Vagina (tissue), 2 donors: ENCODE data around the gene KCNH5. TPM values are rescaled to one million over a fixed set of nuclear protein-coding genes. Genes with fewer than 3 reads are reported as not detected.

Experiments
- DNase-seq, 2 donors: peaks; one replicate each; pipeline ENCODE4 v3.0.0-alpha.2; 2017; ENCODE audit errors: extremely low spot score in 2 of 2
- H3K27ac ChIP-seq: fragments of 200-600 bp; sonication (generic); one replicate; pipeline ENCODE4 v1.5.1; 2019
- H3K27me3 ChIP-seq: fragments of 200-600 bp; sonication (generic); one replicate; pipeline ENCODE4 v1.5.1; 2019
- H3K36me3 ChIP-seq, 2 donors: fragments of 200-600 bp; sonication (generic); one replicate each; pipeline ENCODE4 v1.5.1; 2017 to 2019
- H3K4me1 ChIP-seq: fragments of 200-600 bp; sonication (generic); one replicate; pipeline ENCODE4 v1.5.1; 2019
- H3K4me3 ChIP-seq, 2 donors: fragments of 200-600 bp; sonication (generic); 1 replicate in 1 of 2; 2 replicates in 1 of 2; pipeline ENCODE4 v1.5.1; 2016 to 2019
- H3K9me3 ChIP-seq: fragments of 200-600 bp; sonication (generic); one replicate; pipeline ENCODE4 v1.5.1; 2019
- POLR2A ChIP-seq, 2 donors: fragments of 450-650 bp; IDR thresholded peaks; one replicate each; pipeline ENCODE4 v1.6.1; 2017; ENCODE audit warnings: antibody characterized with exemption in 2 of 2, mild to moderate bottlenecking in 2 of 2, moderate library complexity in 2 of 2
- POLR2AphosphoS5 ChIP-seq, 2 donors: sonication (generic); formaldehyde crosslinking; IDR thresholded peaks; one replicate each; pipeline ENCODE4 v1.9.0; 2017; ENCODE audit warnings: antibody characterized with exemption in 2 of 2, mild to moderate bottlenecking in 2 of 2, low read depth in 1 of 2; ENCODE audit not compliant: insufficient read depth in 1 of 2
- intact Hi-C: fragments of 100-400 bp; cut with DNase I; formaldehyde crosslinking; loops from one replicate; pipeline ENCODE4 v1.15.1; 2023
- total RNA-seq: library from RNA; depleted of rRNA; stranded (reverse); fragments of >200 nt; gene quantifications from one replicate; pipeline ENCODE4 v1.2.3, GENCODE V29; 2016
- TF ChIP-seq, protein P1 (sequence below), 3 experiments: fragments of 450-650 bp in 2 of 3; fragments of 200-600 bp in 1 of 3; sonication (generic) in 1 of 3; IDR thresholded peaks; one replicate each; pipeline ENCODE4 v1.5.1; 2017 to 2019; ENCODE audit warnings: antibody characterized with exemption in 3 of 3, mild to moderate bottlenecking in 2 of 3, moderate library complexity in 2 of 3

The KCNH5 gene
- total RNA-seq, 1 donor from 2014 or later, result 0.49 TPM

DNA sequence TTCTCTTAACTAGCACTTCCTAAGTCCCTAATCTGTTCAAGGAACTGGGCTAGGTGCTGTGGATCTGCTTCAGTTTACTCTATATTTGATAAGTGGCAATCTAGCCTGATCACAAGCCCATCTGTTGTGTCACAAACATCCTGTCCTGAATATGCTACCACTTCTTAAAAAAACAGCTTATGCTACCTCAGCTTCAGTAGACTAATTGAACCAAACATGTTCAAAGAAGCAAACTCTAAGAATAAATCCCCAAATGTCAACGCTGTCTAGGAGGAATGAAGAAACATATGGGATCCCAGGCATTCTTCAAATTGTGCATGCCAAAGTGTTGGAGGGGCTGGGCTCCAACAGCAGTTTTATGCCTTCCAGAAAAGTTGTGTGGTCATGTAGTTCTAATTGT lies 10.4 kb upstream of the KCNH5 start:
- H3K27me3 ChIP-seq, result no peaks in the 10 kb centered on the region
- H3K27ac ChIP-seq, result no peak overlapping the region
- H3K4me1 ChIP-seq, result no peaks in the 10 kb centered on the region
- H3K9me3 ChIP-seq, result no peaks in the 10 kb centered on the region
- no peaks in the 10 kb centered on the region for H3K36me3 ChIP-seq
- DNase-seq, result no peak
- no peak overlapping the region for H3K4me3 ChIP-seq
- intact Hi-C loops, result no loop called here
- TF ChIP-seq POLR2AphosphoS5 (IDR thresholded peaks at IDR 0.05; ENCODE audit: insufficient read depth in 1 of 2, low read depth in 1 of 2), result no peak
- no peak for TF ChIP-seq POLR2A (IDR thresholded peaks at IDR 0.05)
- TF ChIP-seq, protein P1, sequence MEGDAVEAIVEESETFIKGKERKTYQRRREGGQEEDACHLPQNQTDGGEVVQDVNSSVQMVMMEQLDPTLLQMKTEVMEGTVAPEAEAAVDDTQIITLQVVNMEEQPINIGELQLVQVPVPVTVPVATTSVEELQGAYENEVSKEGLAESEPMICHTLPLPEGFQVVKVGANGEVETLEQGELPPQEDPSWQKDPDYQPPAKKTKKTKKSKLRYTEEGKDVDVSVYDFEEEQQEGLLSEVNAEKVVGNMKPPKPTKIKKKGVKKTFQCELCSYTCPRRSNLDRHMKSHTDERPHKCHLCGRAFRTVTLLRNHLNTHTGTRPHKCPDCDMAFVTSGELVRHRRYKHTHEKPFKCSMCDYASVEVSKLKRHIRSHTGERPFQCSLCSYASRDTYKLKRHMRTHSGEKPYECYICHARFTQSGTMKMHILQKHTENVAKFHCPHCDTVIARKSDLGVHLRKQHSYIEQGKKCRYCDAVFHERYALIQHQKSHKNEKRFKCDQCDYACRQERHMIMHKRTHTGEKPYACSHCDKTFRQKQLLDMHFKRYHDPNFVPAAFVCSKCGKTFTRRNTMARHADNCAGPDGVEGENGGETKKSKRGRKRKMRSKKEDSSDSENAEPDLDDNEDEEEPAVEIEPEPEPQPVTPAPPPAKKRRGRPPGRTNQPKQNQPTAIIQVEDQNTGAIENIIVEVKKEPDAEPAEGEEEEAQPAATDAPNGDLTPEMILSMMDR (IDR thresholded peaks at IDR 0.05), result no peak

DNA sequence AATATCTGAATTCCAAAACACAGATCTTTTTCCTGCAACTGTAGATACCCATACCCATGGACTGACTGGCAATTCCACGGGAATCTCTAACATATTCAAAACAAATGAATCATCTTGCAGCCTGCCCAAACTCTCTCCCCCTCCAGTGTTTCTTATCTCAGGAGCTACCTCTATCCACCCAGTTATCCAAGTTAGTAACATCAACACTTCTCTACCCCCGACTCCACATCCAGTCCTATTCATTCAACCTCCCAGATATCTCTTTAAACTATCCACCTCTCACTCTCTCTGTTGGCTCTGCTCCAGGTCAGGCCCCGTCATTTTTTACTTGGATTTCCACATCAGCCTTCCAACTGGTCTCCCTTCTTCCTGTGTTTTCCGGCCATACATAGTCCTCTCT lies 6.7 kb upstream of the KCNH5 start:
- H3K4me1 ChIP-seq, result no peaks in the 10 kb centered on the region
- no peaks in the 10 kb centered on the region for H3K36me3 ChIP-seq
- intact Hi-C loops, result no loop called here
- no peak for DNase-seq
- H3K27ac ChIP-seq, result no peak overlapping the region
- H3K27me3 ChIP-seq, result no peaks in the 10 kb centered on the region
- TF ChIP-seq POLR2A (IDR thresholded peaks at IDR 0.05) (no peak), POLR2AphosphoS5 (IDR thresholded peaks at IDR 0.05; ENCODE audit: insufficient read depth in 1 of 2, low read depth in 1 of 2) (no peak)
- TF ChIP-seq, protein P1 (IDR thresholded peaks at IDR 0.05), result no peak
- H3K9me3 ChIP-seq, result no peaks in the 10 kb centered on the region
- H3K4me3 ChIP-seq, result no peak overlapping the region

DNA sequence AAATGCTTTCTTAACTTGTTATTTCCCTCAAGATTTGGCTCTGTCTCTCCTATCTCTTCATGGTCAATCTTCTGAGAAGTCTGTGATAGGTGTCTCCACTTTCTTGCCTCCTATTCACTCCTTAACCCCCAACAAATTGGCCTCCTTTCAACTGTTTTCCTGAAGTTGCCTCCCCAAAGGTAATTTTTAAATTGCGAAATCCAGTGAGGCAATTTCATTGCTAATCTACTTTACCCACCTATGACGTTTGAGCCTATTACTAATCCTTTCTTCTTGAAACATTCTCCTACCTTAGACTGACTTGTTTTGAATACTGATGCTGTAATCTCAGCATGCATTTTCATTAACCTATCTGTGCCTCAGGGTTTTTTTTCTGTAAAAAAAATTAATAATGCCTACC lies 6.0 kb upstream of the KCNH5 start:
- no peaks in the 10 kb centered on the region for H3K9me3 ChIP-seq
- TF ChIP-seq POLR2AphosphoS5 (IDR thresholded peaks at IDR 0.05; ENCODE audit: insufficient read depth in 1 of 2, low read depth in 1 of 2), result no peak
- TF ChIP-seq, protein P1 (IDR thresholded peaks at IDR 0.05), result no peak
- TF ChIP-seq POLR2A (IDR thresholded peaks at IDR 0.05), result no peak
- intact Hi-C loops, result no loop called here

DNA sequence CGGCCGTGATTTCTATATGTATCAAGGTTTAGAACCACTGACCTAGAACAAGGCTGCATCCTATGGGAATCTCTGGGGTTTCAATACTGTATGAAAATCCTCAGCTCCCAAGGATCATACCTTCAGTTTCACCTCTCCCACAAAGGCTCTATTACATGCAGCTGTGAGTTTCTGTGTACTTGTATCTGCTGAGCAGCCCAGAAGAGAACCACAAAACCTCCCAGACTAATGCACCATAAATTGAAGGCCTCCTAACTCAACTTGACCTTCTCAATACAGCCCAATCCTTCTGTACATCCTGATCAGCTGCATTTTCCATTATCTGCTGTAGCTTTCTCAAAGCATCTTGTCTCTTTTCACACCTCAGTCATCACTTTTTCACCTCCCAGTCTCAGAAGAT lies 5.4 kb upstream of the KCNH5 start:
- no peaks in the 10 kb centered on the region for H3K36me3 ChIP-seq
- no peak for DNase-seq
- intact Hi-C loops, result no loop called here
- no peak for TF ChIP-seq POLR2A (IDR thresholded peaks at IDR 0.05)
- no peaks in the 10 kb centered on the region for H3K27me3 ChIP-seq
- no peaks in the 10 kb centered on the region for H3K9me3 ChIP-seq
- no peak overlapping the region for H3K4me3 ChIP-seq
- no peaks in the 10 kb centered on the region for H3K4me1 ChIP-seq
- H3K27ac ChIP-seq, result no peak overlapping the region

More for the DNA sequence above, 6.0 kb upstream of the KCNH5 start:
- H3K27ac ChIP-seq, result no peak overlapping the region
- H3K36me3 ChIP-seq, result no peaks in the 10 kb centered on the region
- no peak overlapping the region for H3K4me3 ChIP-seq
- H3K4me1 ChIP-seq, result no peaks in the 10 kb centered on the region
- no peak for DNase-seq
- no peaks in the 10 kb centered on the region for H3K27me3 ChIP-seq

DNA sequence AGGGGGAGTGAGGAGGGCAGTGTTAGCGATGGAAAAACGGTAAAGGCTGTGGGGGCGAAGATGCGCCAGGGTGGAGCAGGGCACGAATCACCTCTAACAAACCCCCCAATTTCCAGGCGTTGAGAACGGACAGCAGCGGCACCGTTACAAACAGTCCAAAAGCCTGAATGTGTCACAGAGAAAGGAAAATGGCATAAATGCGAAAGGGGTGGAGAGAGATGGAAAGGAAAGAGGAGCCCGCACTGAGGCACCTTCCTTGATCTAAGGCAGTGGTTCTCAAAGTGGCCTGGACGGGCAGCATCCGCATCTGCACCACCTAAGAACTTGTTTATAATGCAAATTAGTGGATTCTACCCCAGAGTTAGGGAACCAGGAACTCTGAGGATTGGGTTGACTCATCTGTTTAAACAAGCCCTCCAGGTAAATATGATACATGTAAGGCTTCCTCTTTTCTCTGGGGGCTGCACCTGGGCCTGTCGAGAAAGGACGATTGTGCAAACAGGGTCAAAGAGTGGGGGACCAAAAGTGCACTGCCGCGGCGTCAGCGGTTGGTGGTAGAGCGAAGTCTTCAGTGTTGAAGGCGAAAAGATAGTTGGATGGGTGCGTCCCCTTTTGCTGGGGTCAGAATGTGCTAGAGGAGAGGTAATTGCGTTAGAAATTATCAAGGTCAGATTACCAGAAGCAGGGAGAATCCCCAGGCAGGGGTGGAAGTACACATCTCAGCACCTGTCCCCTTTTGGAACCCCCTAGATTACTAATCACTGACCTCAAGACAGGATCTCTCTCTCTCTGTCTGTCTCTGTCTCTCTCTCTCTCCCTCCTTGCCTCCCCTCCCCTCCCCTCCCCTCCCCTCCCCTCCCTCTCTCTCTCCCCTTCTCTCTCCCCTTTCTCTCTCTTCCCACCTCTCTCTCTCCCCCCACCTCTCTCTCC lies 1.3 kb upstream of the KCNH5 start:
- Histone ChIP-seq H3K36me3 (no peaks in the 10 kb centered on the region), H3K27me3 (no peaks in the 10 kb centered on the region), H3K4me3 (no peak overlapping the region), H3K4me1 (peaks cover 9% of the 10 kb centered on the region), H3K9me3 (no peaks in the 10 kb centered on the region), H3K27ac (no peak overlapping the region)
- TF ChIP-seq, protein P1 (IDR thresholded peaks at IDR 0.05), result no peak
- TF ChIP-seq POLR2A (IDR thresholded peaks at IDR 0.05) (no peak), POLR2AphosphoS5 (IDR thresholded peaks at IDR 0.05; ENCODE audit: insufficient read depth in 1 of 2, low read depth in 1 of 2) (no peak)
- intact Hi-C loops, result no loop called here
- no peak for DNase-seq
